A673 (cell line): ENCODE data around the gene COL1A1. TPM values are rescaled to one million over a fixed set of nuclear protein-coding genes. Genes with fewer than 3 reads are reported as not detected.
A peak's percentile ranks its signal among the peaks of the same experiment; 100 is the strongest.

ENCODE experiments used
- BruUV-seq: library from RNA; stranded (reverse); fragments of 400-500 nt; replicated peaks from 2 replicates; lab custom pipeline; 2021; lab: Mats Ljungman, UMichigan
- CTCF ChIA-PET: fragments of 300-600 bp; sonication (Branson Sonifier 250); formaldehyde crosslinking; loops from one replicate; lab custom pipeline; 2022; ENCODE audit warnings: antibody characterized with exemption; lab: Charles Lee
- POLR2A ChIA-PET: fragments of 300-600 bp; sonication (Branson Sonifier 250); formaldehyde crosslinking; loops from one replicate; lab custom pipeline; 2022; ENCODE audit warnings: antibody characterized with exemption; ENCODE audit not compliant: low non-redundant PET; lab: Charles Lee
- DNase-seq: peaks from one replicate; pipeline ENCODE4 v3.0.0-alpha.2; 2015; ENCODE audit warnings: low spot score
- H3K27ac ChIP-seq: fragments of 200-600 bp; sonication (generic); 2 replicates; pipeline ENCODE4 v1.5.1; 2016; ENCODE audit warnings: mixed run types, low read depth, mild to moderate bottlenecking, mixed read lengths, antibody characterized with exemption, low read length; ENCODE audit not compliant: poor library complexity, severe bottlenecking
- H3K27me3 ChIP-seq: fragments of 200-600 bp; sonication (generic); replicated peaks from 2 replicates; pipeline ENCODE4 v1.6.1; 2017; ENCODE audit warnings: mixed run types, low read depth, mild to moderate bottlenecking, mixed read lengths, antibody characterized with exemption, low read length; ENCODE audit not compliant: insufficient read depth, poor library complexity
- H3K36me3 ChIP-seq: fragments of 200-600 bp; sonication (generic); 2 replicates; pipeline ENCODE4 v1.6.1; 2016; ENCODE audit warnings: mixed run types, mild to moderate bottlenecking, mixed read lengths, antibody characterized with exemption, low read length; ENCODE audit not compliant: insufficient read depth, poor library complexity, severe bottlenecking
- H3K4me1 ChIP-seq: fragments of 200-600 bp; sonication (generic); 2 replicates; pipeline ENCODE4 v1.6.1; 2017; ENCODE audit warnings: mixed run types, mild to moderate bottlenecking, mixed read lengths, antibody characterized with exemption, low read length; ENCODE audit not compliant: insufficient read depth, poor library complexity, severe bottlenecking
- H3K4me3 ChIP-seq: fragments of 200-600 bp; sonication (generic); 2 replicates; pipeline ENCODE4 v1.5.1; 2016; ENCODE audit warnings: low read depth, mixed run types, mild to moderate bottlenecking, mixed read lengths, low read length; ENCODE audit not compliant: poor library complexity, severe bottlenecking
- H3K9me3 ChIP-seq: fragments of 200-600 bp; sonication (generic); 2 replicates; pipeline ENCODE4 v1.6.1; 2016; ENCODE audit warnings: mixed run types, low read depth, mild to moderate bottlenecking, mixed read lengths, antibody characterized with exemption, low read length; ENCODE audit not compliant: poor library complexity, severe bottlenecking
- EZH2 ChIP-seq: fragments of 200-600 bp; sonication (generic); IDR thresholded peaks from 2 replicates; pipeline ENCODE4 v1.6.1; 2017; ENCODE audit warnings: borderline replicate concordance, low read depth, mild to moderate bottlenecking, mixed read lengths, antibody characterized with exemption, low read length; ENCODE audit not compliant: poor library complexity, severe bottlenecking
- intact Hi-C: fragments of 100-400 bp; cut with micrococcal nuclease; formaldehyde crosslinking; loops from one replicate; pipeline ENCODE4 v1.10.0; 2022; ENCODE audit not compliant: unreplicated experiment
- total RNA-seq: library from RNA; stranded (reverse); gene quantifications from 2 replicates; pipeline ENCODE4 v1.2.3, GENCODE V29; 2021
- TF ChIP-seq, protein P1 (sequence below): fragments of 300-800, 200-600 bp; sonication (generic); conservative IDR thresholded peaks from 2 replicates; pipeline ENCODE4 v1.5.1; 2017; ENCODE audit warnings: low read depth, mild to moderate bottlenecking, antibody characterized with exemption, low read length, moderate library complexity, mixed read lengths

The COL1A1 gene
- total RNA-seq, 1 experiment from 2014 or later = 24.6 TPM

DNA sequence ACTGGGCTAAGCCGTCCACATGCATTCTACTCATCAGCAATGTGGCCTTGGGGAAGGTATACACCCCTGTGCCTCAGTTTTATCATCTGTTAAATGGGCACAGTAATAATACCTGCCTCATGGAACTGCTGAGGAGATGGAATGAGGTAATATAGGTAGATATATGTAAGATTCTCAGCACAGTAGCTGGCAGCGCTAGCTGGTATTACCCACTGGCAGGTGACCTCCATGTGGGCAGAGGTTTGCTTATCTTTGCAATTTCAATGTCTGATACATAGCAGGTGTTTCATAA lies 36.8 kb downstream of the COL1A1 start:
- POLR2A ChIA-PET = no interaction called here
- H3K36me3 ChIP-seq = no peaks in the 10 kb centered on the region
- no peaks in the 10 kb centered on the region for H3K27me3 ChIP-seq
- H3K9me3 ChIP-seq = no peaks in the 10 kb centered on the region
- no peak overlapping the region for H3K27ac ChIP-seq
- intact Hi-C loops = loop anchor here (10.0 kb wide), 1 partner anchor 130 kb away; no protein-coding TSS in a partner anchor
- no peak overlapping the region for H3K4me3 ChIP-seq
- TF ChIP-seq, protein P1, sequence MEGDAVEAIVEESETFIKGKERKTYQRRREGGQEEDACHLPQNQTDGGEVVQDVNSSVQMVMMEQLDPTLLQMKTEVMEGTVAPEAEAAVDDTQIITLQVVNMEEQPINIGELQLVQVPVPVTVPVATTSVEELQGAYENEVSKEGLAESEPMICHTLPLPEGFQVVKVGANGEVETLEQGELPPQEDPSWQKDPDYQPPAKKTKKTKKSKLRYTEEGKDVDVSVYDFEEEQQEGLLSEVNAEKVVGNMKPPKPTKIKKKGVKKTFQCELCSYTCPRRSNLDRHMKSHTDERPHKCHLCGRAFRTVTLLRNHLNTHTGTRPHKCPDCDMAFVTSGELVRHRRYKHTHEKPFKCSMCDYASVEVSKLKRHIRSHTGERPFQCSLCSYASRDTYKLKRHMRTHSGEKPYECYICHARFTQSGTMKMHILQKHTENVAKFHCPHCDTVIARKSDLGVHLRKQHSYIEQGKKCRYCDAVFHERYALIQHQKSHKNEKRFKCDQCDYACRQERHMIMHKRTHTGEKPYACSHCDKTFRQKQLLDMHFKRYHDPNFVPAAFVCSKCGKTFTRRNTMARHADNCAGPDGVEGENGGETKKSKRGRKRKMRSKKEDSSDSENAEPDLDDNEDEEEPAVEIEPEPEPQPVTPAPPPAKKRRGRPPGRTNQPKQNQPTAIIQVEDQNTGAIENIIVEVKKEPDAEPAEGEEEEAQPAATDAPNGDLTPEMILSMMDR = no peak
- no peak for TF ChIP-seq EZH2
- CTCF ChIA-PET = no interaction called here
- peaks cover 5% of the 10 kb centered on the region for H3K4me1 ChIP-seq
- no peak for DNase-seq
- BruUV-seq = no TSS peak

DNA sequence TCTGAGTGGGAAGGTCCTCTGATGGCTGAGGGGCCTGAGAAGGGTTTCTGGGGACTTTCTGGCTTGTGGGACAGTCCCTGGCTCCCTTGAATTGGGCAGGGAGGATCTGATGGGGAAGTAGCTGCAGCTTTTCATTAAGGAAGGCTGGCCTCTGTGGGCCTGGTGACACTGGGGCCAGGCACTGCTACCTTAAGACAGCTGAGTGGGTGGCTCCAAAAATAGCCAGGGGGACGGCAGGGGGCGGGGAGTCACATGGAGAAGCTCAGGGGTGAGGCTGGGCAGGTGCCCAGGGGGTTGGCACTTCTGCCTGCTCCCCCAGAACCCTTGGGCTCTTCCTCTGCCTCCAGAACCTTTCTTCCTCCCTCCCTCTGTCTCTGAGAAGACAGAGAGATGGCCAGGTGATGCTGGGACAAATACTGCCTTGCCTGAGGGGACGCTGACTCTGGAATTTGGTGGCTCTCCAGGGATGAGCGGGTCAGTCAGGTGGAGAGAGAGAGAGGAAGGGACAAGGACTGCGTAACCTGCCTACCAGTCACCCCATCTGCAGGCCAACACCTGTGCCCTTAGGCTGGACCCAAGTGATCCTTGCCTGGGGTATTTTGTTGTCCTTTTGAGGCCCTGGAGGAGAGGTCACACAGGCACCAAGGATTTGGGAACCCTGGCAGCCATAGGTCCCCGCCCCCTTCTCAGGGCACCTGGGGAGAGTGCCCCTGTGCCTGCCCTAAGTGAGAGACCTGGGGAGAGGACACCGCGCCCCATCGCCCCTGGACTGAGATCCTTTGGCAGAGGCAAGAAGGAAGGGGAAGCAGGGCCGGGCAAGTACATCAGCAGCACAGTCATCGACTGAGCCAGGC lies 37.4 kb downstream of the COL1A1 start:
- Histone ChIP-seq H3K9me3 (no peaks in the 10 kb centered on the region), H3K4me1 (peaks cover 5% of the 10 kb centered on the region), H3K27me3 (no peaks in the 10 kb centered on the region), H3K27ac (no peak overlapping the region), H3K36me3 (no peaks in the 10 kb centered on the region), H3K4me3 (no peak overlapping the region)
- no peak for TF ChIP-seq EZH2
- TF ChIP-seq, protein P1 = no peak
- intact Hi-C loops = loop anchor here (10.0 kb wide), 1 partner anchor 131 kb away; no protein-coding TSS in a partner anchor
- ChIA-PET POLR2A (no interaction called here), CTCF (interaction anchor here (0.7 kb wide), 1 partner anchor 24 kb away, joined by 5 read pairs; no protein-coding TSS in a partner anchor)
- no peak for DNase-seq
- no TSS peak for BruUV-seq

DNA sequence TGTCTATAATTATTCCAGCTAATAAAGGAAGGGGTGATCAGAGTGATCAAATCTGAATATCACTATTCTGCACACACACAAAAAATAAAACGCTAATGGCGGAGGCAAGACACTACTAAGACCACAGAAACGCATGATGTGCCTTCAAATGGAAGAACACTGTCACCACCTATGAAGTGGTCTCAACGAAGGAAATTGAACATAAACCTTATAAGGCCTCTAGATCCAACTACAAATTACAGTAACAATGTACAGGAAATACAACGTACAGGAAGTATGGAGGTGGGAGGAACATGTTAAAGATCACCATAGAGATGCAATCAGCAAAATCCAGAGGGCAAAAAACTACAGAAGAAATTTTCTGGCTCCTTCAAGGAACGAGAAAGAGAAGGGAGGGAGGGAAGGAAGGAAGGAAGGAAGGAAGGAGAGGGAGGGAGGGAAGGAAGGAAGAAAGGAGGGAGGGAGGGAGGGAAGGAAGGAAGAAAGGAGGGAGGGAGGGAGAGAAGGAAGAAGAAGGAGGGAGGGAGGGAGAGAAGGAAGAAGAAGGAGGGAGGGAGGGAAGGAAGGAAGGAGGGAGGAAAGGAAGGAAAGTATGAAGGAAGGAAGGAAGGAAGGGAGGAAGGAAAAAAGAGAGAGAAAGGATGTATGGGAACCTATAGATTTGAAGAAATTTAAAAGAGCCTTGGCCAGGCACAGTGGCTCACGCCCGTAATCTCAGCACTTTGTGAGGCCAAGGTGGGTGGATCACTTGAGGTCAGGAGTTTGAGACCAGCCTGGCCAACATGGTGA lies 38.8 kb downstream of the COL1A1 start:
- POLR2A ChIA-PET = no interaction called here
- TF ChIP-seq, protein P1 = no peak
- TF ChIP-seq EZH2 = no peak
- peaks cover 5% of the 10 kb centered on the region for H3K4me1 ChIP-seq
- no peaks in the 10 kb centered on the region for H3K36me3 ChIP-seq
- CTCF ChIA-PET = interaction anchor here (0.8 kb wide), 1 partner anchor 48 kb away, joined by 4 read pairs; no protein-coding TSS in a partner anchor
- BruUV-seq = no TSS peak
- no peak overlapping the region for H3K4me3 ChIP-seq
- intact Hi-C loops = loop anchor here (10.0 kb wide), 1 partner anchor 132 kb away; no protein-coding TSS in a partner anchor
- H3K27ac ChIP-seq = peak overlapping the region; percentile 14
- H3K27me3 ChIP-seq = no peaks in the 10 kb centered on the region
- H3K9me3 ChIP-seq = no peaks in the 10 kb centered on the region
- no peak for DNase-seq
